HCT116 (cell line): ENCODE data around the gene C9orf152. TPM values are rescaled to one million over a fixed set of nuclear protein-coding genes. Genes with fewer than 3 reads are reported as not detected.

Experiments
- ATAC-seq: fragments of 200-7000 bp; cut with Tn5 transposase; 2 replicates; pipeline ENCODE4 v1.9.1; 2020; ENCODE audit warnings: mild to moderate bottlenecking, moderate library complexity
- BruUV-seq: library from RNA; stranded (reverse); fragments of 400-500 nt; replicated peaks from 2 replicates; lab custom pipeline; 2021; lab: Mats Ljungman, UMichigan
- CTCF ChIA-PET: fragments of 300-600 bp; sonication (Branson Sonifier 250); formaldehyde crosslinking; loops from one replicate; lab custom pipeline; 2021; ENCODE audit warnings: antibody characterized with exemption; lab: Charles Lee
- POLR2A ChIA-PET: fragments of 300-600, 350-600 bp; sonication (Branson Sonifier 250); formaldehyde crosslinking; loops from one replicate; lab custom pipeline; 2021; ENCODE audit warnings: antibody characterized with exemption; lab: Charles Lee
- RAD21 ChIA-PET, 2 experiments: fragments of 300-600 bp; sonication (Branson Sonifier 250); formaldehyde crosslinking; loops; one replicate each; lab custom pipeline; 2023; ENCODE audit warnings: low total read pairs in 2 of 2; ENCODE audit not compliant: uncharacterized antibody in 2 of 2, unreplicated experiment in 2 of 2, low non-redundant PET in 1 of 2; lab: Charles Lee
- DNase-seq: peaks from one replicate; pipeline ENCODE4 v3.0.0-alpha.2; 2010; ENCODE audit warnings: low read depth, low spot score
- H2AFZ ChIP-seq: fragments of 200-600 bp; shearing (Covaris generic), sonication (generic); 2 replicates; pipeline ENCODE4 v1.6.1; 2017; ENCODE audit warnings: low read depth, mixed run types, mixed read lengths, antibody characterized with exemption, low read length; ENCODE audit not compliant: poor library complexity, severe bottlenecking
- H3K27ac ChIP-seq: 2 replicates; pipeline ENCODE4 v1.5.1; 2012; ENCODE audit warnings: low read depth, low read length
- H3K27me3 ChIP-seq: fragments of 200-600 bp; sonication (generic); 2 replicates; pipeline ENCODE4 v1.6.1; 2016; ENCODE audit warnings: mixed run types, low read length, mixed read lengths; ENCODE audit not compliant: insufficient read depth
- H3K36me3 ChIP-seq, 2 experiments: fragments of 200-500 bp in 1 of 2; fragments of 200-600 bp in 1 of 2; sonication (Bioruptor generic) in 1 of 2; sonication (generic) in 1 of 2; 2 replicates each; pipeline versions ENCODE4 v1.5.1 to v1.6.1; 2014 to 2016; ENCODE audit warnings: low read length in 2 of 2, inconsistent platforms in 1 of 2, mixed read lengths in 1 of 2, mixed run types in 1 of 2; ENCODE audit not compliant: insufficient read depth in 2 of 2, control insufficient read depth in 1 of 2
- H3K4me1 ChIP-seq, 2 experiments: fragments of 200-600 bp in 1 of 2; sonication (generic) in 1 of 2; 2 replicates each; pipeline versions ENCODE4 v1.5.1 to v1.6.1; 2012 to 2017; ENCODE audit warnings: low read length in 2 of 2, inconsistent platforms in 1 of 2, mild to moderate bottlenecking in 1 of 2, mixed read lengths in 1 of 2, mixed run types in 1 of 2, moderate library complexity in 1 of 2; ENCODE audit not compliant: insufficient read depth in 2 of 2, control insufficient read depth in 1 of 2
- H3K4me2 ChIP-seq: fragments of 200-600 bp; sonication (generic); 2 replicates; pipeline ENCODE4 v1.6.1; 2017; ENCODE audit warnings: mixed run types, low read length, mixed read lengths
- H3K4me3 ChIP-seq, 2 experiments: fragments of 200-600 bp in 1 of 2; sonication (generic) in 1 of 2; replicated peaks in 1 of 2; 2 replicates each; pipeline ENCODE4 v1.5.1; 2011 to 2016; ENCODE audit warnings: low read length in 2 of 2, control low read depth in 1 of 2, low read depth in 1 of 2, mild to moderate bottlenecking in 1 of 2, mixed read lengths in 1 of 2, mixed run types in 1 of 2
- H3K79me2 ChIP-seq: fragments of 200-600 bp; sonication (generic); 2 replicates; pipeline ENCODE4 v1.6.1; 2017; ENCODE audit warnings: mild to moderate bottlenecking, mixed run types, low read length, moderate library complexity, mixed read lengths; ENCODE audit not compliant: insufficient read depth
- H3K9ac ChIP-seq: fragments of 200-600 bp; sonication (generic); 2 replicates; pipeline ENCODE4 v1.6.1; 2016; ENCODE audit warnings: low read length, mixed read lengths
- H3K9me2 ChIP-seq: fragments of 200-600 bp; sonication (generic), shearing (Covaris generic); 2 replicates; pipeline ENCODE4 v1.6.1; 2017; ENCODE audit warnings: mixed run types, mild to moderate bottlenecking, moderate library complexity; ENCODE audit not compliant: insufficient read depth
- H3K9me3 ChIP-seq, 2 experiments: fragments of 200-500 bp in 1 of 2; fragments of 200-600 bp in 1 of 2; sonication (Bioruptor generic) in 1 of 2; sonication (generic) in 1 of 2; 2 replicates each; pipeline ENCODE4 v1.6.1; 2014 to 2017; ENCODE audit warnings: low read length in 2 of 2, mixed read lengths in 2 of 2, inconsistent platforms in 1 of 2, low read depth in 1 of 2, mild to moderate bottlenecking in 1 of 2, mixed run types in 1 of 2, moderate library complexity in 1 of 2; ENCODE audit not compliant: control insufficient read depth in 1 of 2, insufficient read depth in 1 of 2
- H4K20me1 ChIP-seq: fragments of 200-600 bp; sonication (generic), shearing (Covaris generic); 2 replicates; pipeline ENCODE4 v1.6.1; 2017; ENCODE audit warnings: mixed run types, mild to moderate bottlenecking, moderate library complexity; ENCODE audit not compliant: insufficient read depth
- CBX3 ChIP-seq: IDR thresholded peaks from 2 replicates; pipeline ENCODE4 v1.6.1; 2012; ENCODE audit warnings: low read depth
- CEBPB ChIP-seq: IDR thresholded peaks from 2 replicates; pipeline ENCODE4 v1.6.1; 2012; ENCODE audit warnings: low read depth
- EGR1 ChIP-seq: IDR thresholded peaks from 2 replicates; pipeline ENCODE4 v1.6.1; 2012; ENCODE audit warnings: low read depth
- ELF1 ChIP-seq: IDR thresholded peaks from 2 replicates; pipeline ENCODE4 v1.6.1; 2012; ENCODE audit warnings: low read depth, borderline replicate concordance
- EZH2phosphoT487 ChIP-seq: fragments of 200-600 bp; IDR thresholded peaks from 2 replicates; pipeline ENCODE4 v1.6.1; 2018; ENCODE audit warnings: antibody characterized with exemption, borderline replicate concordance
- FOSL1 ChIP-seq: IDR thresholded peaks from 2 replicates; pipeline ENCODE4 v1.6.1; 2012; ENCODE audit warnings: low read depth
- JUND ChIP-seq: IDR thresholded peaks from 2 replicates; pipeline ENCODE4 v1.6.1; 2012
- MAX ChIP-seq: IDR thresholded peaks from 2 replicates; pipeline ENCODE4 v1.6.1; 2012
- POLR2A ChIP-seq: IDR thresholded peaks from 2 replicates; pipeline ENCODE4 v1.7.0; 2011; ENCODE audit warnings: borderline replicate concordance; ENCODE audit not compliant: insufficient read depth, insufficient read length; ENCODE audit errors: extremely low read depth
- POLR2AphosphoS5 ChIP-seq: IDR thresholded peaks from 2 replicates; pipeline ENCODE4 v1.6.1; 2011; ENCODE audit warnings: mild to moderate bottlenecking, low read depth, low read length, moderate library complexity
- RAD21 ChIP-seq: IDR thresholded peaks from 2 replicates; pipeline ENCODE4 v1.6.1; 2012; ENCODE audit warnings: low read depth, mild to moderate bottlenecking
- SIN3A ChIP-seq: IDR thresholded peaks from 2 replicates; pipeline ENCODE4 v1.6.1; 2012; ENCODE audit warnings: low read depth
- SP1 ChIP-seq: IDR thresholded peaks from 2 replicates; pipeline ENCODE4 v1.6.1; 2012; ENCODE audit warnings: low read depth
- SRF ChIP-seq: IDR thresholded peaks from 2 replicates; pipeline ENCODE4 v1.6.1; 2012; ENCODE audit warnings: low read depth
- YY1 ChIP-seq: IDR thresholded peaks from 2 replicates; pipeline ENCODE4 v1.6.1; 2011; ENCODE audit warnings: low read length, low read depth, moderate library complexity, mild to moderate bottlenecking; ENCODE audit not compliant: insufficient replicate concordance; ENCODE audit errors: extremely low read depth
- ZFX ChIP-seq: fragments of 450-650 bp; IDR thresholded peaks from 2 replicates; pipeline ENCODE4 v1.6.1; 2017
- ZNF274 ChIP-seq: fragments of 200-500 bp; sonication (Bioruptor generic); IDR thresholded peaks from 2 replicates; pipeline ENCODE4 v1.6.1; 2014; ENCODE audit warnings: mild to moderate bottlenecking, low read depth, low read length, inconsistent platforms
- intact Hi-C: fragments of 100-400 bp; cut with micrococcal nuclease; formaldehyde crosslinking; loops from 2 replicates; pipeline ENCODE4 v1.10.0; 2022
- total RNA-seq: library from RNA; stranded (reverse); gene quantifications from one replicate; pipeline ENCODE4 v1.2.1, GENCODE V29; 2021; ENCODE audit not compliant: unreplicated experiment
- TF ChIP-seq, protein P1 (sequence below), 3 experiments: fragments of 200-600 bp in 1 of 3; sonication (generic) in 1 of 3; IDR thresholded peaks in 2 of 3; conservative IDR thresholded peaks in 1 of 3; 2 replicates each; pipeline ENCODE4 v1.5.1; 2012 to 2017; ENCODE audit warnings: low read depth in 2 of 3, low read length in 2 of 3, antibody characterized with exemption in 1 of 3, borderline replicate concordance in 1 of 3, control low read depth in 1 of 3, mild to moderate bottlenecking in 1 of 3, mixed read lengths in 1 of 3, mixed run types in 1 of 3, moderate library complexity in 1 of 3; ENCODE audit not compliant: insufficient read depth in 1 of 3
- TF ChIP-seq, protein P2 (sequence below): IDR thresholded peaks from 2 replicates; pipeline ENCODE4 v1.6.1; 2011; ENCODE audit warnings: mild to moderate bottlenecking, low read length, moderate library complexity; ENCODE audit not compliant: insufficient replicate concordance; ENCODE audit errors: extremely low read depth
- TF ChIP-seq, protein P3 (sequence below): IDR thresholded peaks from 2 replicates; pipeline ENCODE4 v1.6.1; 2012; ENCODE audit warnings: low read depth

The C9orf152 gene
- total RNA-seq, 1 experiment from 2014 or later, result not detected

GRCh38 chr9:110244616-110245015, 36.7 kb upstream of the C9orf152 start:
- intact Hi-C loops, result no loop called here
- Histone ChIP-seq H3K4me2 (no peak overlapping the region), H3K79me2 (peaks cover 51% of the 10 kb centered on the region), H3K36me3 (peaks cover 33 to 58% of the 10 kb centered on the region in 2 experiments), H3K9me3 (no peaks in the 10 kb centered on the region), H3K4me1 (no peaks in the 10 kb centered on the region), H3K27me3 (no peaks in the 10 kb centered on the region), H4K20me1 (peaks cover 46% of the 10 kb centered on the region), H3K9ac (no peak overlapping the region), H3K27ac (no peak overlapping the region), H2AFZ (no peak overlapping the region), H3K9me2 (no peaks in the 10 kb centered on the region), H3K4me3 (no peak overlapping the region)
- CTCF ChIA-PET, result no interaction called here
- DNase-seq (no peak), ATAC-seq (no peak)
- BruUV-seq, result no TSS peak
- RAD21 ChIA-PET, result no interaction called here
- POLR2A ChIA-PET, result no interaction called here
- TF ChIP-seq RAD21 (no peak), MAX (no peak), EZH2phosphoT487 (no peak), POLR2A (no peak), POLR2AphosphoS5 (no peak), FOSL1 (no peak), YY1 (no peak), JUND (no peak), CEBPB (no peak), SP1 (no peak), ZNF274 (no peak), EGR1 (no peak), ZFX (no peak), SRF (no peak), CBX3 (no peak), SIN3A (no peak), ELF1 (no peak)
- TF ChIP-seq, protein P1, sequence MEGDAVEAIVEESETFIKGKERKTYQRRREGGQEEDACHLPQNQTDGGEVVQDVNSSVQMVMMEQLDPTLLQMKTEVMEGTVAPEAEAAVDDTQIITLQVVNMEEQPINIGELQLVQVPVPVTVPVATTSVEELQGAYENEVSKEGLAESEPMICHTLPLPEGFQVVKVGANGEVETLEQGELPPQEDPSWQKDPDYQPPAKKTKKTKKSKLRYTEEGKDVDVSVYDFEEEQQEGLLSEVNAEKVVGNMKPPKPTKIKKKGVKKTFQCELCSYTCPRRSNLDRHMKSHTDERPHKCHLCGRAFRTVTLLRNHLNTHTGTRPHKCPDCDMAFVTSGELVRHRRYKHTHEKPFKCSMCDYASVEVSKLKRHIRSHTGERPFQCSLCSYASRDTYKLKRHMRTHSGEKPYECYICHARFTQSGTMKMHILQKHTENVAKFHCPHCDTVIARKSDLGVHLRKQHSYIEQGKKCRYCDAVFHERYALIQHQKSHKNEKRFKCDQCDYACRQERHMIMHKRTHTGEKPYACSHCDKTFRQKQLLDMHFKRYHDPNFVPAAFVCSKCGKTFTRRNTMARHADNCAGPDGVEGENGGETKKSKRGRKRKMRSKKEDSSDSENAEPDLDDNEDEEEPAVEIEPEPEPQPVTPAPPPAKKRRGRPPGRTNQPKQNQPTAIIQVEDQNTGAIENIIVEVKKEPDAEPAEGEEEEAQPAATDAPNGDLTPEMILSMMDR (IDR thresholded peaks at IDR 0.05 in 2 of 3, conservative IDR thresholded peaks at IDR 0.05 in 1 of 3; ENCODE audit: borderline replicate concordance in 1 of 3, insufficient read depth in 1 of 3, low read depth in 2 of 3, low read length in 2 of 3), result no peak
- TF ChIP-seq, protein P2, sequence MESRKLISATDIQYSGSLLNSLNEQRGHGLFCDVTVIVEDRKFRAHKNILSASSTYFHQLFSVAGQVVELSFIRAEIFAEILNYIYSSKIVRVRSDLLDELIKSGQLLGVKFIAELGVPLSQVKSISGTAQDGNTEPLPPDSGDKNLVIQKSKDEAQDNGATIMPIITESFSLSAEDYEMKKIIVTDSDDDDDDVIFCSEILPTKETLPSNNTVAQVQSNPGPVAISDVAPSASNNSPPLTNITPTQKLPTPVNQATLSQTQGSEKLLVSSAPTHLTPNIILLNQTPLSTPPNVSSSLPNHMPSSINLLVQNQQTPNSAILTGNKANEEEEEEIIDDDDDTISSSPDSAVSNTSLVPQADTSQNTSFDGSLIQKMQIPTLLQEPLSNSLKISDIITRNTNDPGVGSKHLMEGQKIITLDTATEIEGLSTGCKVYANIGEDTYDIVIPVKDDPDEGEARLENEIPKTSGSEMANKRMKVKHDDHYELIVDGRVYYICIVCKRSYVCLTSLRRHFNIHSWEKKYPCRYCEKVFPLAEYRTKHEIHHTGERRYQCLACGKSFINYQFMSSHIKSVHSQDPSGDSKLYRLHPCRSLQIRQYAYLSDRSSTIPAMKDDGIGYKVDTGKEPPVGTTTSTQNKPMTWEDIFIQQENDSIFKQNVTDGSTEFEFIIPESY, result no peak
- TF ChIP-seq, protein P3, sequence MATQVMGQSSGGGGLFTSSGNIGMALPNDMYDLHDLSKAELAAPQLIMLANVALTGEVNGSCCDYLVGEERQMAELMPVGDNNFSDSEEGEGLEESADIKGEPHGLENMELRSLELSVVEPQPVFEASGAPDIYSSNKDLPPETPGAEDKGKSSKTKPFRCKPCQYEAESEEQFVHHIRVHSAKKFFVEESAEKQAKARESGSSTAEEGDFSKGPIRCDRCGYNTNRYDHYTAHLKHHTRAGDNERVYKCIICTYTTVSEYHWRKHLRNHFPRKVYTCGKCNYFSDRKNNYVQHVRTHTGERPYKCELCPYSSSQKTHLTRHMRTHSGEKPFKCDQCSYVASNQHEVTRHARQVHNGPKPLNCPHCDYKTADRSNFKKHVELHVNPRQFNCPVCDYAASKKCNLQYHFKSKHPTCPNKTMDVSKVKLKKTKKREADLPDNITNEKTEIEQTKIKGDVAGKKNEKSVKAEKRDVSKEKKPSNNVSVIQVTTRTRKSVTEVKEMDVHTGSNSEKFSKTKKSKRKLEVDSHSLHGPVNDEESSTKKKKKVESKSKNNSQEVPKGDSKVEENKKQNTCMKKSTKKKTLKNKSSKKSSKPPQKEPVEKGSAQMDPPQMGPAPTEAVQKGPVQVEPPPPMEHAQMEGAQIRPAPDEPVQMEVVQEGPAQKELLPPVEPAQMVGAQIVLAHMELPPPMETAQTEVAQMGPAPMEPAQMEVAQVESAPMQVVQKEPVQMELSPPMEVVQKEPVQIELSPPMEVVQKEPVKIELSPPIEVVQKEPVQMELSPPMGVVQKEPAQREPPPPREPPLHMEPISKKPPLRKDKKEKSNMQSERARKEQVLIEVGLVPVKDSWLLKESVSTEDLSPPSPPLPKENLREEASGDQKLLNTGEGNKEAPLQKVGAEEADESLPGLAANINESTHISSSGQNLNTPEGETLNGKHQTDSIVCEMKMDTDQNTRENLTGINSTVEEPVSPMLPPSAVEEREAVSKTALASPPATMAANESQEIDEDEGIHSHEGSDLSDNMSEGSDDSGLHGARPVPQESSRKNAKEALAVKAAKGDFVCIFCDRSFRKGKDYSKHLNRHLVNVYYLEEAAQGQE, result no peak
